NT2/D1 (cell line): ENCODE data around the gene PTPN1.

Experiments
- SUZ12 ChIP-seq: IDR thresholded peaks from 2 replicates; pipeline ENCODE4 v1.6.1; 2011; ENCODE audit not compliant: insufficient read length, insufficient read depth; ENCODE audit errors: extremely low read depth
- YY1 ChIP-seq: IDR thresholded peaks from 2 replicates; pipeline ENCODE4 v1.6.1; 2011; ENCODE audit not compliant: insufficient read length, insufficient read depth
- ZNF274 ChIP-seq: IDR thresholded peaks from 2 replicates; pipeline ENCODE4 v1.6.1; 2011; ENCODE audit warnings: mild to moderate bottlenecking, low read depth, low read length

GRCh38 chr20:50493881-50494253 is 16.3 kb upstream of the PTPN1 start:
- TF ChIP-seq ZNF274 = no peak
- TF ChIP-seq SUZ12 = no peak
- TF ChIP-seq YY1 = no peak
